ENCODE data around the gene MKLN1.

The MKLN1 gene

DNA sequence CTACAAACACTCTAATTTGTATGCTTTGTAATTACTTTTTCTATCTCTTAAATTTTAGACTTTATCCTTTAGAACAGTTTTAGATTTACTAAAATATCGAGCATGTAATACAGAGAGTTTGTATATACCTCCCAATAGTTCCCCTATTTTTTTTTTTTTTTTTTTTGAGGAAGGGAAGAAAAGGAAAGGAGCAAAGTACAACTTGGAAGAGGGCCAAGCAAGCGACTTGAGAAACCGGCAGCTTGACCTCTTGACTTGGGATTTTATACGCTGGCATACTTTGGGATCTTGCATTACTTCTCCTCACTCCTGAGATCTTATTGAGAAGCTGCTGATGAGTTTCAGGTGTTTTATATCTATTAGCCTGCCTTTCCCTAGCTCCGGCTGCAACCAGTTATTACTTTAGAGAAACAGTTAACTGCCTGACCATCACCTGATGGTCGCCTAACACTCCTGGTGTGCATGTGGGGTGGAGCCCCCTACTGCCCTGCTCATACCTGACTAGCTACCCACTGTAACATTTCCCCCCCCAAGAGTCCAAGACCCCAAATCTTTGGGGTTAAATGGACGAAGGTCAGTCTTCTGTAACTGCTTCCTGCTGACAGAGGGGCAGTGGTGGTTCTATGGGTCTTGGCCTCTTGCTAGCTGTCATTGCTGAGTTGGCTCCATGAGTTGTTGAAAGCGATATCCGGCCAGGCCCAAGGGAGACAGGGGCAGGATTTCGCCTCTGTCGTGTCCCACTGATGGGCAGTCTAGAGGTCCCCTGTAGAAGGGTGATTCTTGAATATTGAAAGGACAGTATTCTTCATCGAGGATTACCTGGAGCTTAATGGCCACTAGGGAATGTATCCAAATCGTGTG, 28.5 kb downstream of the MKLN1 start:
- DNase-seq: no peak

DNA sequence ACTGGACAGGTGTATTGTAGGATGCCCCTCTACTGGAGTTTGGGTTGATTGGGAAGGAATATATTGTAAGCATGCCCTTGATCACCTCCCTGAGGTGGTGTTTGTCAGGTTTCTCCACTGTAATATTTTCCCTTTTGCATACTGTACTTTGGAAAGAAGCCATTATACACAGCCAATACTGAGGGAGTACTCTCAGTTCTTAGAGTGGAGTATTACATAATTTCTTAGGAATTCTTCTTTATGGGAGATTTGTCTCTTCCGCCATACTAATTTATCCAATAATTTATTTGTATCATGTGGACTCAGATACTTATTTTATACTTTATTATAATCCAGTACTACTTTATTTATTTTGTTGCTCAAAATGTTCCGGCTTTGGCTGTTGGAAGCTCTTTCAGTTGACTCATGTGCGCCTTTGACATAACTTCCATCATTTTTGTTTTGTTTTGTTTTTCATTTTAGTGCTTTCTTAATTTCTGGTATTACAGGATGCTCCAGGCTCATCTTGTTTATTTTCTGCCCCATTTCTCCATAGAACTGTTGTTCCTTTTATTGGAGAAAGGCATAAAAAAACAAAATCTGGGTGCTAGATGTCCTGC, 29.7 kb downstream of the MKLN1 start:
- no peak for DNase-seq

DNA sequence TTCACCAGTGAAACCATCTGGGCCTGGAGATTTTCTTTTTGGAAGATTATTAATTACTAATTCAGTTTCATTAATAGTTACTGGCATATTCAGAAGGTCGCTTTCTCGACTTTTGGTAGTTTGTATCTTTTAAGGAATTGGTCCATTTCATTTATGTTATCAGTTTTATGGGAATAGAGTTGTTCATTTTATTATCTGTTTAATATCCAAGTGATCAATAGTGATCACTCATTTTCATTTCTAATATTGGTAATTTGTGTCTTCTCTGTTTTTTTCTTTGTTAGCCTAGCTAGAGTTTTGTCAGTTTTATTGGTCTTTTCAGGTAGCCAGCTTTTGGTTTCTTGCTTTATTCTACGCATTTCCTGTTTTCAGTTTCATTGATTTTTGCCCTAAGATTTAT, 31.0 kb downstream of the MKLN1 start:
- DNase-seq: no peak

DNA sequence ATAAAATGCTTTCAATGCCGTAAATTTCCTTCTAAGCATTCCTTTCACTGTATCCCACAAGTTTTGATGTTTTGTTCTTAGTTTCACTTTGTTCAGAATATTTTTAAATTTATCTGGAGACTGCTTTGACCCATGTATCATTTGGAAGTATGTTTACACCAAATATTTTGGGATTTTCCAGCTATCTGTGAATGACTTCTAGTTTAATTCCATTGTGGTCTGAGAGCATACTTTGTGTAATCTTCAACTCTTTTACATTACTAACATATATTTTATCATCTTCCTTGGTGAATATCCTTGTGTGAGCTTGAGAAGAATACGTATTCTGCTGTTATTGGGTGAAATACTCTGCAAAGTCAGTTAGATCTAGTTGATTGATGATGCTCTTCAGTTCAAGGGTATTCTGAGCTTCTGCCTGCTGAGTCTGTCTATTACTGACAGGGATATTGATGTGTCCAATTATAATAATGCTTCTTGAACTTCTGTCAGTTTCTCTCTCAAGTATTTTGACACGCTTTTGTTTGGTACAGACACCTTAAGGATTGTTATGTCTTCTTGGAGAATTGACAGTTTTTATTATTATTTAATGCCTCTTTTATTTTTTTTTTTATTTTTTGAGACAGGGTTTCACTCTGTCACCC, 31.6 kb downstream of the MKLN1 start:
- DNase-seq: no peak

DNA sequence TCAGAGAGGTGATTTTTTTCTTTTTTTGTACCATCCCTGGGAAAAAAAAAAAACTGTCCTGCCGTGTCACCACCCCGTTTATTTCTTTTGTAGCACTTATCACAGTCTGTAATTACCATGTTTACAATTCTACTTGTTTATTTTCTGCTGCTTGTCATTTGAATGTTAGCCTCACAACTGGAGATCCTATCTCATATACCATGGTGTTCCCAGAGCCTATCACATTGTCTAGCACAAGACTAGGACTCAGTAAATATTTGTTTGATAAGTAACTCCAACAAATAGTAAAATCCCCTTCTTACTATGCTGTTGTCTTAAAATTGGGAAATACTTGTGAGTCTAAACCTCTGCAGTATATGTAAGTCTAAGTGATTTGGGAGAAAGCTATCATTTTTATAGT, 36.0 kb downstream of the MKLN1 start:
- DNase-seq: no peak

DNA sequence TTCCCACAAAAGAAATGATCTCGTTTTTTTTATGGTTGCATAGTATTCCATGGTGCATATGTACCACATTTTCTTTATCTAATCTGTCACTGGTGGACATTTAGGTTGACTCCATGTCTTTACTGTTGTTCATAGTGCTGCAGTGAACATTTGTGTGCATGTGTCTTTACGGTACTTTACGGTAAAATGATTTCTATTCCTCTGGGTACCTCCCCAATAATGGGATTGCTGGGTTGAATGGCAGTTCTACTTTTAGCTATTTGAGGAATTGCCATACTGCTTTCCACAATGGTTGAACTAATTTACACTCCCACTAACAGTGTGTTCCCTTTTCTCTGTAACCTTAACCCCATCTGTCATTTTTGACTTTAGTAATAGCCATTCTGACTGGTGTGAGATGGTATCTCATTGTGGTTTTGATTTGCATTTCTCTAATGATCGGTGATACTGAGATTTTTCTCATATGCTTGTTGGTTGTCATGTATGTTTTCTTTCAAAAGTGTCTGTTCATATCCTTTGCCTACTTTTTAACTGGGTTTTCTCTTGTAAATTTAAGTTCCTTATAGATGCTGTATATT, 37.2 kb downstream of the MKLN1 start:
- no peak for DNase-seq

DNA sequence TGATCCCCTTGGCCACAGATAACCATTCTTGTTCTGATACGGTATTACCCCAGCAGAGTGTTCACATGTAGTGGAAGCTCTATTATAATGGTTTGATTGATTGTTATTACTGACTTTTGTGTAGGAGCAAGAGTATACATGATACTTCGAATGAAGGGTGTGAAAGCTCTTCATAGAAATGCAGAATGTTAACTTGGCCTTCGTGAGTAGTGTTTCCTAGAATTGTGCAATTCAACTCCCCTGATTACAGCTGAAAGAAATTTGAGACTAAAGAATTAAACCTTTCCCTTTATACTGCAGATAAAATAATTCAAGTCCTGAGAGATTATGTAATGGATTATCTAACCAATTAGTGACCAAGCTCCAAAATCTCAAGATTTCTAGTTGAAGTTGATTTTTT, 38.2 kb downstream of the MKLN1 start:
- DNase-seq: no peak

DNA sequence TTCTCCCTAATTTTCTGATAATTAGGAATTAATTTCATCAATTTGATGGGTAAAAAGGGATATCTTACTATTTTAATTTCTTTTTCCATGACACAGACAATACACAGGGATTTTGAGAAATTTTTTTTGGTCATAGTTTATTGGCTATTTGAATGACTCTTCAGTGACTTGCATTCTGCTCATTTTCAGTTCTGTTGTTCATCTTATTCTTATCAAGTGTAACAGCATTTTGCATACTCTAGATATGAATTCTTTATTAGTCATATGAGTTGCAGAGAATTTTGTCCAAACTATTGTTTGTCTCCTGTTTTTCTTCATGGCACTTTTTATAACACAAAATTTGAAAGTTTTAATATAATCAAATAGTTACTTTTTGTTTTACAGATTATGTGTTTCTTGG, 41.7 kb downstream of the MKLN1 start:
- DNase-seq: no peak

DNA sequence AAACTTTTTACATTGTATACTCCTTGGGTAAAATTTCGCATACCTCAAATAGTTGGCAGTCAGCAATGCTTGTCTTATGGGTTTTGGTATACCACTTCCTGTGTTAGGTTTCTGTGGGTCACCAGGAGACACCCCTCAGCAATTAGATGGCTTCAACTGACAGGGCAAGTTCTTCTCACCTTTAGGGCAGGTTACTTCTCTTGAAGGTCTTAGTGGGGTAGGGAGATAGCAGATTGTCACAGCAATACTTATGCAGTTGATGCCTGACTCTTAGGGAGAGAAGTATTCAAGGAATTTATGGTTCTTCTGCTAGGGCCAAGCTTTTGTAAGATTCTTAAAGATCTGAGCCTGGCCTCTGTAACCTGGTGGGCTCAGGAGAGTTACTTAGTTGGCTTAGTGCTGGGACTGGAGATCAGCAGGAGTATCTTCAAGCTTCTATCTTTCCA, 42.9 kb downstream of the MKLN1 start:
- no peak for DNase-seq

DNA sequence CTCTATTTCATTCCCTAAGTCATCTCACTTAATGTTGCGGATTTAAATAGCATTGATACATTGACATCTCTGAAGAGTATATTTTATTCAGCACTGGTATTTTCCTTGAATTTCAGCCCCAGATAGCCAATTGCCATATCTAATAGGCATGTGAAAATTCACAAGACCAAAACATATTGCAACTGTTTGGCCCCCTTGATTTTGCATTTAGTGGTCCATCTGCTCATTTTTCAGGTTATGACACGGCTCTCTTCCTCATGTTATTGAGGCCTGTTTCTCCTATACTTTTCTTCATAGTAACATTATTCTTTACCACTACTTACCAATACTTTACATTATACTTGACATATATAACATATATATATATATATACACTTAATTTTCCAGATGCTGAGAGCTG, 43.7 kb downstream of the MKLN1 start:
- peak in 1 of 14 donors; percentile 44 for DNase-seq

DNA sequence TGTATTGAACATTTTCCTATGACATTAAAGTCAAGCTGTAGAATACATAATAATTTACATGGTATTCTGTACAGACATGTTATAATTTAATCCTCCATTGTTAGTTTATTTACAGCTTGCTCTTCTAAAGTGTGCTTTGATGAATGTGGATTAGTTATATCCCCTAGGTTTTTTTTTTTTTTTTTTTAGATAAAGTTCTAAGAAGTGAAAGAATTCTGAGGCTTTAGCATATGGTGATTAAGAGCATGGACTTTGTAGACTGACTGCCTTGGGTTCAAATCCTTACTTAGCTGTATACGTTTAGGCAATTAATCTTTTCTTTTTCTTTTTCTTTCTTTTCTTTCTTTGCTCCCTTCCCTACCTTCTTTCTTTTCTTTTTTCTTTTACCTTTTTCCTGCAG, 44.9 kb downstream of the MKLN1 start:
- DNase-seq: no peak

DNA sequence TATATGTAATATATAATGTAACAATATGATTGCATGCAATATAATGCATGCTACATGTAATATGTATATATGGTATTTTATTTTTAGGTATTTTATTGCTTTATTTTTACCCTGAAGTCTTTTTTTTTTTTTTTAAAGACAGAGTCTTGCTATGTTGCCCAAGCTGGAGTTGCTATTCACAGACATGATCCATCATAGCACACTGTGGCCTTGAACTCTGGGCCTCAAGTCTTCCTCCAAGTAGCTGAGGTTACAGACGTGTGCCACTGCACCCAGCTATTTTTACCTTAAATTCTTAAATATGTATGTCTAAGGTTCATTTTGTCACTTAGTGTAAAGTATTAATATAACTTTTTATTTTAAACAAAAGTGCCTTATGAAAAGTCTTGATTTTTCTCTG, 47.1 kb downstream of the MKLN1 start:
- DNase-seq: no peak

DNA sequence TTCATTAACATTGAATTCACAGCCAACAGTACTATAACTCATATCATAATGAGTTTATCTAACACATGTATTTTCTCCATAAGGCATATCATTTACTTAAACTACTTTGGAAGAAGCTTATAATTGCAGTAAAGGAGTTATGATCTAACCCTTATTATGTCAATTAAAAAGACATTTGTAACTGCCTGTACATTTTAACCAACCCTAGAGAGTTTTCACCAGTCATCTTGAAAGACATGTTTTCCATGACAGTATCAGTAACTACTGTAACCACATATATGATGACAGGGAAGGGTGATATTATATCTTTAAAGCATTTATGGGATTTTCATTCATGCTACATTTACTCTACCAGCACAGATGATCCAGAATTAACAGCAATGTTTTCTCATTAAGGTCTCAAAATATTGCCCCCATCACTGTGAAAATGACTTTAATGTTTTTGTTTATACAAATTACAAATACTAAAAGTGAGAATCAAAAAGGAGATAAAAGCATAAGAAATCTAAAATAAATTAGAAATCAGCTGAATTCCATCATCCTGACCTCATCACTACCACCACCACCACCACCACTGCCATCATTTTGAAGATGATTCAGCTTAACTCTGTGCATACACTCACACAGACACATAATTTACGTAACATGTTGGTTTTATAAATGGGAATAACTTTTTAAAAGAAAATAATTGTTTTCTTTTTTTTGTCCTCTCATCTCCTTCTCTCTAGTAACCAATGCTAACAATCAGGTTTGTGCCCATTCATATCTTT, 53.6 kb downstream of the MKLN1 start:
- DNase-seq: no peak

DNA sequence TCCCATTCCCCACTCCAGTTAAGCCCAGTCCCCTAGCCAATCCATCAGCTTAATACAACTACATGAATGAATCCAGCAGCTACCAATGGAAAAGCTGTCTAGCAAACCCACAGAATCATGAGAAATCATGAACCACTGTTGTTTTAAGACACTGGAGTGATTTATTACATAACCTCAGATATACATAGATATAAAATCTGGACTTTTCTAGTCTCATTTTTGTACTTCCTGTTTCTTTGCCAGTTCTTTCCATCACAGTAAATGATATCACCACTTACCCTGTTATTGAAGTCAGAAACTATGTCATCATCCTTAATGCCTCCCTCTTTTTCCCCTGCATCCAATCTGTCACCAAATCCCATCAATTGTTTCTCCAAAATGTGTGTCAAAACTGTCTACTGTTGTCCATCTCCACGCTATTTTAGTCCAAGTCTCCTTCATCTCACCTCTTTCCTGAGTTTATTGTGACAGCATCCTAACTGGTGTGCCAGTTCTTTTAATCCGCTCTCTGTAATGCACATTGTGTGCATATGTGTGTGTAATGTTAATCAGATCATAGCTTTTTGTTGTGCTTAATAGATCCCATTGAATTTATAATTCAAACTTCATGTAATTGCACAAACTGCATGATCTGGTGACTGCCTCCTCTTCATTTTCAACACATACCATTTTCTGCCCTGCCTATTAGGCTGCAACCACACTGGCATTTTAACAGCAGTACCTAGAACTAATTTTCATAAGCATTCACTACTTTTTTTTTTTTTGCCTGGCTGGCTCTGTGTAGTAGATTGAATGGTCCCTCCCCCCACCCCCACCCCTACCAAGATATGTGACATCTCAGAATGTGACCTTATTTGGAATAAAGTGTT, 56.0 kb downstream of the MKLN1 start:
- DNase-seq: no peak

DNA sequence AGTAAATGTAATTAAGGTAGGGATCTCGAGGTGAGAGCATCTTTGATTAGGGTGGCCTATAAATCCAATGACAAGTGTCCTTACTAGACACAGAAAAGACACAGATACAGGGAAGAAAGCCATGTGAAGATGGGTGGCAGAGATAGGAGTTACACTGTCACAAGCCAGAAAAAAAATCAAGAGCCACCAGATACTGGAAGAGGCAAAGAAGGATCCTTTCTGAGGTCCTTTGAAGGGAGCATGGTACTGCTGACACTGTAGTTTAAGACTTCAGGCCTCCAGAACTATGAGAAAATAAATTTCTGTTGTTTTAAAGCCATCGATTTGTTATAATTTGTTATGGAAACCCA, 56.6 kb downstream of the MKLN1 start:
- DNase-seq: no peak

DNA sequence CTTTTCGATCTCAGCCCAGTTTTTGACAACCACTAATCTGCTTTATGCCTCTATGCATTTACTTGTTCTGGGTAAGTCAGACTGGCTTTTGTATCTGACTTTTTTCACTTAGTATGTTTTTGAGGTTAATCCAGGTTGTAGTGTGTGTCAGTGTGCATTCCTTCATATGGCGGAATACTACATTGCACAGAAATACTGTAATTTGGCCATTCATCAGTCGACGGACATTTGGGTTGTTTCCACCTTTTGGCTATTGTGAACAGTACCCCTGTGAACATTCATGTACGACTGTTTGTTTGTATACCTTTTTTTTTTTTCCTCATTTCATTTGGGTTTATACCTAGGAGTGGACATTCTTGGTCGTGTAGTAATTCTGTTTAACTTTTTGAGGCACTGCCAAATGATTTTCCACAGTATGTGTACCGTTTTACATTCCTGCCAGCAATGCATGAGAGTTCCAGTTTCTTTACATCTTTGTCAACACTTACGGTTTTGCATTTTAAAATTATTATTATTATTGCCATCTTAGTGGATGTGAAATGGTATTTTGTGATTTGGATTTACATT, 57.4 kb downstream of the MKLN1 start:
- no peak for DNase-seq

DNA sequence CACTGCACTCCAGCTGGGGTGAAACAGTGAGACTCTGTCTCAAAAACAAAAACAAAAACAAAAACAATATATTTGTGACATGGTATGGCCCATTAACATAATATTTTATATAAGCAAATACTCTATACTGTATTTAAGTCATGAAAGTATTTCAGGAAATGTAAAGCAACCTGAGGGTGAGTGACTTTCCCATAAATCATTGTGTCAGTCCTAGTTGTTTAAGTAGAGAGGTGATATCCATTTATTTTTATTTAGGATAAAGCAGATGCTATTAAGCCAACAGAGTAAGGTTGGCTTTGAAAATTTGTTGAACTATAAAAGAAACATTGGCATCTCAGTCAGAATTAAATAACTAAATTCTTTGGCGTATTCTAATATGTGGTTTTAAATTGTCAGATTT, 60.5 kb downstream of the MKLN1 start:
- DNase-seq: no peak

DNA sequence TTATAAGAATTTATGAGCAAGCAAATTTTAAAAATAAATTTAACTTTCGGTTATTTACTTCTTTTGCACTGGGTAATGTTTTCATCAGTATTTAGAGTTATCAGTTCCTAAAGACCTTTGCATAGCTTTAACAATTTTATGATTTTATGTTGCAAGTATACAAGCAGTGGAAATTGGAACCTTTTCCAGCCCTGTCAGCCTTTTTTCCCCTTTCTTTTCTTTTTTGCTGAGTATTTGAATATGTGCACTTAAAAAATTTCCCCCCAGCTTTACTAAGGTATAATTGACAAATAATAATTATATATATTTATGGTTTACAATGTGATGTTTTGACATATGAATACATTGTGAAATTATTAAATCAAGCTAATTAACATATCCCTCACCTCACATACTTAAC, 62.6 kb downstream of the MKLN1 start:
- no peak for DNase-seq

DNA sequence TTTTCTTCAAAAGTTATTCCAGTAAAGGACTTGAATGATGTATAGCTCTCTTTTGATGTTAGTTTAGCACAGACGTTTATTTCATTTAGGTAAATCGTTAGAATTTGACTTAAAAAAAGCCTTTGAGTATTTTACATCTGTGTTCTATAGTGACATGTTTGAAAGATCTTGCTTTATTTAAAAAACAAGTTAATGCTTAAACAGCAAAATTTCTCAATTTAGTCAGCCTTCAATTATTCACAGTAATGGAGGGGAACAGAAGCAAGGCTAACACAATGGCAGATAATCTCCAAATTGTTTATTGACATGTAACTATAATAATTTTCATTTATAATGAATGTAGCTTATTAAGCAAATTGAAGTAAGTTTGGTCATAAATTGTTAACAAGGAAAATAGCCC, 63.5 kb downstream of the MKLN1 start:
- no peak for DNase-seq

DNA sequence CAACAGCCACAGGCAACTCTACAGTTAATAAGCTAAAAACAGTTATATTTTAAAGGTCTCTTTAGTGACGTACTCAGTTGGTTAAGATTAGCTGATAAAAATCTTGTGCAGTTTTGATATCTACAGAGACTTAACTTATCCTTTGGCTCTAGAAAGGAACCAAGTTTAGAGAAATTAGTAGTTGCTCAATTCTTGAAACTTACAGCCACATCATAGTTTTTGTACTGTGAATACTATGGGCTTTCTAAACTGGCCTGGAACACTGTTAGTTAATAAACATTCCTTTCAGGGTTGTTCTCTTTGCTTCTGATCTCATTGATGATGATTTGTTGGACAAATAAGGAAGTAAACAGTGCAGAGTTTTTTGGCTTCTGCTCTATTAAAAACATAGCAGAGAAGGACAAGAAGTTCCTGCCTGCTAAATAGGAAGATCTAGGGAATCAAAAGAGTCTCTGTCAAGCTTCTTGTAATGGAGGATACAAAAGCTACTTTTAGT, 73.1 kb downstream of the MKLN1 start:
- peak in 1 of 14 donors; percentile 13 for DNase-seq

DNA sequence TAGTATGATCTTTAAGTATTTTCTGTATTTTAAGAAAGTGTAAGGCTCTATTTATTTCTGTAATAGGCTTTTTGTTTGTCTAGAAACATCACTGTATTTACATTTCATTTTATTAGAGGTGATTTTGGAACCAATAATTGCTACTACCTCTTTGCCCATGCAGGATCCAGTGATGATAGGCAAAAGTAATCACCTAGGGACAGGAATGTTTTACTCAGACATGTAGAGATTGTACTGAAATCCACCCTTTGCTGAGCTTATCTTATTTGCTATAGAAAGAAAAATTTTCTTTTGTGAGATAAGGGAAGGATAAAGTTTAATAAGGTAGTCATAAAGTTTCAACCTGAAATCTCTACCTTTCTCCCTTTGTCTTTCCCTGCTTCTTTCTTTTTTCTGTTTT, 73.5 kb downstream of the MKLN1 start:
- DNase-seq: no peak

Measured in C1 segment of cervical spinal cord (tissue), 14 donors.